Peyer's patch (tissue), 4 donors: ENCODE measurements around the gene RARG. TPM values are rescaled to one million over a fixed set of nuclear protein-coding genes. Genes with fewer than 3 reads are reported as not detected.
A peak's percentile ranks its signal among the peaks of the same experiment; 100 is the strongest.

Experiments used
- DNase-seq, 3 donors: peaks; one replicate each; pipeline ENCODE4 v3.0.0-alpha.2; 2017 to 2019
- H3K27ac ChIP-seq, 4 donors: fragments of 200-600 bp; sonication (generic); one replicate each; pipeline ENCODE4 v1.5.1; 2016 to 2019
- H3K27me3 ChIP-seq, 2 donors: fragments of 200-600 bp; sonication (generic); one replicate each; pipeline ENCODE4 v1.5.1; 2019
- H3K36me3 ChIP-seq, 3 donors: fragments of 200-600 bp; sonication (generic); one replicate each; pipeline ENCODE4 v1.5.1; 2016 to 2019
- H3K4me1 ChIP-seq, 4 donors: fragments of 200-600 bp; sonication (generic); one replicate each; pipeline ENCODE4 v1.5.1; 2016 to 2019
- H3K4me3 ChIP-seq, 4 donors: fragments of 200-600 bp; sonication (generic); 1 replicate in 3 of 4; 2 replicates in 1 of 4; pipeline ENCODE4 v1.5.1; 2016 to 2019; ENCODE audit warnings: mild to moderate bottlenecking in 1 of 4
- H3K9me3 ChIP-seq, 4 donors: fragments of 200-600 bp; sonication (generic); one replicate each; pipeline ENCODE4 v1.5.1; 2016 to 2019; ENCODE audit warnings: mild to moderate bottlenecking in 1 of 4
- CTCF ChIP-seq, 6 experiments: fragments of 450-650 bp in 4 of 6; fragments of 200-600 bp in 2 of 6; sonication (generic) in 1 of 6; IDR thresholded peaks; one replicate each; pipeline ENCODE4 v1.5.1; 2017 to 2019; ENCODE audit warnings: antibody characterized with exemption in 6 of 6, mild to moderate bottlenecking in 3 of 6, moderate library complexity in 1 of 6
- POLR2A ChIP-seq, 2 donors: fragments of 450-650 bp; IDR thresholded peaks; one replicate each; pipeline ENCODE4 v1.5.1; 2017; ENCODE audit warnings: antibody characterized with exemption in 2 of 2, mild to moderate bottlenecking in 2 of 2, moderate library complexity in 2 of 2
- total RNA-seq, 4 donors: library from RNA; depleted of rRNA; stranded (reverse); fragments of >200 nt; gene quantifications; one replicate each; pipeline ENCODE4 v1.1.0, GENCODE V29; 2016

Gene RARG
- total RNA-seq, 4 donors from 2014 or later, result 1.9 to 10.7 (median 5.7) TPM

- TF ChIP-seq CTCF (IDR thresholded peaks at IDR 0.05), result no peak
- TF ChIP-seq POLR2A (IDR thresholded peaks at IDR 0.05), result no peak
Measured at GRCh38 chr12:53252349-53252916, 20.4 kb upstream of the RARG start.

GRCh38 chr12:53251477-53252348 lies 19.7 kb upstream of the RARG start:
- Histone ChIP-seq H3K27me3 (no peaks in the 10 kb centered on the region), H3K36me3 (peaks cover 0 to 17% (median 0%) of the 10 kb centered on the region in 3 donors), H3K27ac (peak overlapping the region; percentile 82 to 95 (median 90)), H3K4me3 (peak overlapping the region; percentile 76 to 94 (median 90)), H3K4me1 (peaks cover 0 to 24% (median 13%) of the 10 kb centered on the region in 4 donors), H3K9me3 (no peaks in the 10 kb centered on the region)
- TF ChIP-seq POLR2A (IDR thresholded peaks at IDR 0.05) (peak in 1 of 2 donors; percentile 53), CTCF (IDR thresholded peaks at IDR 0.05) (peak in 5 of 6 experiments; percentile 25 to 63 (median 43))
- DNase-seq, result peak; percentile 71 to 93 (median 85)

More at GRCh38 chr12:53252349-53252916, 20.4 kb upstream of the RARG start:
- Histone ChIP-seq H3K4me3 (peak overlapping the region; percentile 76 to 94 (median 90)), H3K36me3 (peaks cover 0 to 17% (median 0%) of the 10 kb centered on the region in 3 donors), H3K9me3 (no peaks in the 10 kb centered on the region), H3K27ac (peak overlapping the region; percentile 82 to 95 (median 90)), H3K27me3 (no peaks in the 10 kb centered on the region), H3K4me1 (peaks cover 0 to 24% (median 13%) of the 10 kb centered on the region in 4 donors)
- DNase-seq, result peak in 1 of 3 donors; percentile 63

GRCh38 chr12:53245286-53245685 lies 13.3 kb upstream of the RARG start:
- Histone ChIP-seq H3K36me3 (no peaks in the 10 kb centered on the region), H3K4me1 (no peaks in the 10 kb centered on the region), H3K27ac (no peak overlapping the region), H3K4me3 (no peak overlapping the region), H3K27me3 (no peaks in the 10 kb centered on the region), H3K9me3 (no peaks in the 10 kb centered on the region)
- DNase-seq, result no peak
- TF ChIP-seq CTCF (IDR thresholded peaks at IDR 0.05) (no peak), POLR2A (IDR thresholded peaks at IDR 0.05) (no peak)

GRCh38 chr12:53244337-53244736 lies 12.3 kb upstream of the RARG start:
- no peaks in the 10 kb centered on the region for H3K36me3 ChIP-seq
- no peak overlapping the region for H3K4me3 ChIP-seq
- H3K27me3 ChIP-seq, result no peaks in the 10 kb centered on the region
- no peak overlapping the region for H3K27ac ChIP-seq
- no peaks in the 10 kb centered on the region for H3K4me1 ChIP-seq
- no peak for DNase-seq
- H3K9me3 ChIP-seq, result no peaks in the 10 kb centered on the region
- TF ChIP-seq CTCF (IDR thresholded peaks at IDR 0.05), result no peak
- no peak for TF ChIP-seq POLR2A (IDR thresholded peaks at IDR 0.05)

- DNase-seq, result no peak
- TF ChIP-seq POLR2A (IDR thresholded peaks at IDR 0.05) (no peak), CTCF (IDR thresholded peaks at IDR 0.05) (no peak)
- no peaks in the 10 kb centered on the region for H3K4me1 ChIP-seq
- no peaks in the 10 kb centered on the region for H3K27me3 ChIP-seq
- no peak overlapping the region for H3K4me3 ChIP-seq
- H3K27ac ChIP-seq, result no peak overlapping the region
- no peaks in the 10 kb centered on the region for H3K9me3 ChIP-seq
- no peaks in the 10 kb centered on the region for H3K36me3 ChIP-seq
Measured at GRCh38 chr12:53241623-53242412, 9.8 kb upstream of the RARG start.
